Pancreas (tissue), 10 donors: ENCODE data around the gene FAM180A. TPM values are rescaled to one million over a fixed set of nuclear protein-coding genes. Genes with fewer than 3 reads are reported as not detected.

ENCODE experiments used
- ATAC-seq, 4 donors: fragments of 200-7000 bp; cut with Tn5 transposase; one replicate each; pipeline versions ENCODE4 v1.8.0 to v1.9.1; 2020; ENCODE audit warnings: mild to moderate bottlenecking in 4 of 4, moderate library complexity in 4 of 4
- DNase-seq, 6 donors: peaks; one replicate each; pipeline ENCODE4 v3.0.0-alpha.2; 2020
- FAIRE-seq: peaks from 2 replicates; lab custom pipeline; 2012; peaks lifted over from hg19 to GRCh38; lab: Jason Lieb, UNC
- H3K27ac ChIP-seq, 4 donors: fragments of 200-600 bp; sonication (generic); 1 replicate in 3 of 4; 2 replicates in 1 of 4; pipeline versions ENCODE4 v1.5.0 to v1.8.0; 2020
- H3K27me3 ChIP-seq, 4 donors: fragments of 200-600 bp; one replicate each; pipeline ENCODE4 v1.8.0; 2021
- H3K36me3 ChIP-seq, 3 donors: fragments of 200-600 bp; sonication (generic) in 1 of 3; one replicate each; pipeline versions ENCODE4 v1.5.0 to v1.8.0; 2020 to 2021
- H3K4me1 ChIP-seq, 3 donors: fragments of 200-600 bp; one replicate each; pipeline ENCODE4 v1.8.0; 2021
- H3K4me3 ChIP-seq, 4 donors: fragments of 200-600 bp; sonication (generic) in 2 of 4; one replicate each; pipeline versions ENCODE4 v1.5.0 to v1.8.0; 2020 to 2021
- H3K9me3 ChIP-seq, 4 donors: fragments of 200-600 bp; one replicate each; pipeline ENCODE4 v1.8.0; 2021
- CTCF ChIP-seq, 4 donors: fragments of 200-600 bp; sonication (generic) in 3 of 4; IDR thresholded peaks; one replicate each; pipeline versions ENCODE4 v1.5.0 to v1.8.0; 2021; ENCODE audit warnings: antibody characterized with exemption in 4 of 4
- WGBS, 2 donors: extraction: QIAGEN DNeasy Blood & Tissue Kit; methylation state at CpG; one replicate each; pipeline ENCODE4 v1.1.7; 2013; 5-methylcytosine and 5-hydroxymethylcytosine counted together
- intact Hi-C, 3 donors: fragments of 100-400 bp; cut with DNase I; formaldehyde crosslinking; loops; one replicate each; pipeline versions ENCODE4 v1.11.1 to v1.14.2; 2022
- polyA plus RNA-seq, 2 donors: library from polyadenylated mRNA; stranded (reverse); fragments of 200-250 nt; gene quantifications; one replicate each; pipeline ENCODE4 v1.2.3, GENCODE V29; 2013
- total RNA-seq, 6 donors: library from RNA; stranded (reverse); fragmentation: NEBNext Ultra II Directional in 4 of 6; extraction: Animal tissue kit (Norgen Biotek cat#: 25700) in 4 of 6; gene quantifications; one replicate each; pipeline versions ENCODE4 v1.2.1 to v1.2.4, GENCODE V29; 2021 to 2023
- donor health status: healthy with polysubstance abuse.
- donor health status: DM: no; HTN: no; CAD: no; lungs with moderate emphysema.
- donor health status: DM: no; HTN: no; CAD: no.
- donor health status: control.
- donor health status: control.
- donor health status: Bipolar disorder and iron deficiency.
- donor health status: DM: yes; HTN: yes; CAD: no.
- donor health status: DM: no; HTN: no; CAD: no.
- donor health status: DM: no; HTN: no; CAD: no.
- donor health status: DM: yes; HTN: yes; CAD: no.

Gene FAM180A
- total and polyA plus RNA-seq, 8 donors, result 0.11 to 0.90 (median 0.24) TPM

- intact Hi-C loops, result no loop called here
- ATAC-seq (no peak), DNase-seq (no peak), FAIRE-seq (no peak)
- no peaks in the 10 kb centered on the region for H3K27me3 ChIP-seq
- H3K36me3 ChIP-seq, result no peaks in the 10 kb centered on the region
- H3K4me1 ChIP-seq, result no peaks in the 10 kb centered on the region
- H3K27ac ChIP-seq, result no peak overlapping the region
- no peak for TF ChIP-seq CTCF (IDR thresholded peaks at IDR 0.05)
- WGBS, 2 donors, result 64% methylated on average over 4 of the region's 4 CpGs
- H3K9me3 ChIP-seq, result no peaks in the 10 kb centered on the region
- H3K4me3 ChIP-seq, result no peak overlapping the region
Measured at GRCh38 chr7:135731131-135731530, 17.5 kb downstream of the FAM180A start.

GRCh38 chr7:135729230-135729629 lies 19.4 kb downstream of the FAM180A start:
- no peaks in the 10 kb centered on the region for H3K4me1 ChIP-seq
- no peaks in the 10 kb centered on the region for H3K27me3 ChIP-seq
- no peak for DNase-seq
- FAIRE-seq, result no peak
- no peaks in the 10 kb centered on the region for H3K9me3 ChIP-seq
- no peak overlapping the region for H3K4me3 ChIP-seq
- TF ChIP-seq CTCF (IDR thresholded peaks at IDR 0.05), result no peak
- 72 to 75% methylated on average over 5 of the region's 5 CpGs for WGBS, 2 donors
- H3K36me3 ChIP-seq, result no peaks in the 10 kb centered on the region
- H3K27ac ChIP-seq, result no peak overlapping the region
- intact Hi-C loops, result no loop called here
- ATAC-seq, result no peak

GRCh38 chr7:135728136-135728669 lies 20.4 kb downstream of the FAM180A start, which contains the start of gene SLC13A4:
Gene SLC13A4, minus strand, starts transcription at chr7:135728186. Its CDS starts 690 bp downstream, at chr7:135727496.
- 71 to 81% methylated on average over 11 of the region's 11 CpGs for WGBS, 2 donors
- ATAC-seq (no peak), DNase-seq (no peak), FAIRE-seq (no peak)
- Histone ChIP-seq H3K27ac (no peak within 1 kb of the TSS), H3K4me1 (no peaks in the 10 kb centered on the region), H3K4me3 (no peak within 1 kb of the TSS), H3K36me3 (no peaks in the 10 kb centered on the region), H3K27me3 (no peaks in the 10 kb centered on the region), H3K9me3 (no peaks in the 10 kb centered on the region)
- intact Hi-C loops, result no loop called here
- TF ChIP-seq CTCF (IDR thresholded peaks at IDR 0.05), result no peak

- no peaks in the 10 kb centered on the region for H3K9me3 ChIP-seq
- no peaks in the 10 kb centered on the region for H3K36me3 ChIP-seq
- no peak overlapping the region for H3K27ac ChIP-seq
- DNase-seq (no peak), ATAC-seq (no peak), FAIRE-seq (no peak)
- H3K4me1 ChIP-seq, result no peaks in the 10 kb centered on the region
- intact Hi-C loops, result no loop called here
- no peak overlapping the region for H3K4me3 ChIP-seq
- TF ChIP-seq CTCF (IDR thresholded peaks at IDR 0.05), result no peak
- WGBS, 2 donors, result 75 to 85% methylated on average over 30 of the region's 30 CpGs
- no peaks in the 10 kb centered on the region for H3K27me3 ChIP-seq
Measured at GRCh38 chr7:135726911-135727673, 21.5 kb downstream of the FAM180A start.

- no peaks in the 10 kb centered on the region for H3K27me3 ChIP-seq
- 19 to 24% methylated on average over 5 of the region's 5 CpGs for WGBS, 2 donors
- H3K4me3 ChIP-seq, result no peak overlapping the region
- intact Hi-C loops, result no loop called here
- no peaks in the 10 kb centered on the region for H3K4me1 ChIP-seq
- no peaks in the 10 kb centered on the region for H3K36me3 ChIP-seq
- FAIRE-seq (no peak), DNase-seq (no peak), ATAC-seq (no peak)
- no peak for TF ChIP-seq CTCF (IDR thresholded peaks at IDR 0.05)
- no peak overlapping the region for H3K27ac ChIP-seq
- H3K9me3 ChIP-seq, result no peaks in the 10 kb centered on the region
Measured at GRCh38 chr7:135726276-135726788, 22.3 kb downstream of the FAM180A start.
